Stimulated activated CD4-positive, alpha-beta T cell treated with anti-CD3 and anti-CD28 coated beads, Interleukin-4, amount 100 ng/mL, for 24 hours (primary cell): ENCODE measurements around the gene SGMS1.
"Not testable (repeated sequence)": the region's sequence is repeated elsewhere in the genome, so short reads cannot be mapped to it uniquely, and the experiment has no call there.

Source experiments
- DNase-seq: peaks from one replicate; pipeline ENCODE4 v3.0.0-alpha.2; 2020

SGMS1 gene

GRCh38 chr10:50453940-50454339 lies 169.8 kb downstream of the SGMS1 start:
- DNase-seq: no peak

- DNase-seq: no peak
Measured at GRCh38 chr10:50452603-50453002, 171.2 kb downstream of the SGMS1 start.

GRCh38 chr10:50447691-50448090 lies 176.1 kb downstream of the SGMS1 start:
- DNase-seq: no peak

GRCh38 chr10:50445777-50446176 lies 178.0 kb downstream of the SGMS1 start:
- DNase-seq: not testable (repeated sequence)

- DNase-seq: no peak
Measured at GRCh38 chr10:50440489-50440888, 183.3 kb downstream of the SGMS1 start.

GRCh38 chr10:50439806-50440205 lies 183.9 kb downstream of the SGMS1 start:
- DNase-seq: no peak

GRCh38 chr10:50439187-50439586 lies 184.6 kb downstream of the SGMS1 start:
- no peak for DNase-seq

GRCh38 chr10:50438049-50438936 lies 185.5 kb downstream of the SGMS1 start:
- no peak for DNase-seq

- DNase-seq: no peak
Measured at GRCh38 chr10:50437248-50437647, 186.5 kb downstream of the SGMS1 start.

GRCh38 chr10:50436805-50437204 lies 187.0 kb downstream of the SGMS1 start:
- no peak for DNase-seq

GRCh38 chr10:50432211-50433009 lies 191.3 kb downstream of the SGMS1 start:
- no peak for DNase-seq

GRCh38 chr10:50431791-50432190 lies 192.0 kb downstream of the SGMS1 start:
- peak; percentile 31 for DNase-seq

GRCh38 chr10:50431133-50431532 lies 192.6 kb downstream of the SGMS1 start:
- no peak for DNase-seq

GRCh38 chr10:50426485-50426884 lies 197.3 kb downstream of the SGMS1 start:
- no peak for DNase-seq

- not testable (repeated sequence) for DNase-seq
Measured at GRCh38 chr10:50425215-50425614, 198.5 kb downstream of the SGMS1 start.

- no peak for DNase-seq
Measured at GRCh38 chr10:50423448-50423847, 200.3 kb downstream of the SGMS1 start.

GRCh38 chr10:50422259-50422658 lies 201.5 kb downstream of the SGMS1 start:
- no peak for DNase-seq

GRCh38 chr10:50421026-50421719 lies 202.6 kb downstream of the SGMS1 start:
- DNase-seq: peak; percentile 36

- no peak for DNase-seq
Measured at GRCh38 chr10:50420196-50420595, 203.6 kb downstream of the SGMS1 start.

- no peak for DNase-seq
Measured at GRCh38 chr10:50419756-50420155, 204.0 kb downstream of the SGMS1 start.

GRCh38 chr10:50419091-50419490 lies 204.7 kb downstream of the SGMS1 start:
- no peak for DNase-seq

- peak; percentile 53 for DNase-seq
Measured at GRCh38 chr10:50417886-50418830, 205.6 kb downstream of the SGMS1 start.
